ENCODE data around the gene RSAD2.
A peak's percentile ranks its signal among the peaks of the same experiment; 100 is the strongest.

Gene RSAD2

GRCh38 chr2:6866982-6867381 is 10.6 kb upstream of the RSAD2 start:
- peak overlapping the region; percentile 95 to 99 for H3K4me3 Mint-ChIP-seq

DNA sequence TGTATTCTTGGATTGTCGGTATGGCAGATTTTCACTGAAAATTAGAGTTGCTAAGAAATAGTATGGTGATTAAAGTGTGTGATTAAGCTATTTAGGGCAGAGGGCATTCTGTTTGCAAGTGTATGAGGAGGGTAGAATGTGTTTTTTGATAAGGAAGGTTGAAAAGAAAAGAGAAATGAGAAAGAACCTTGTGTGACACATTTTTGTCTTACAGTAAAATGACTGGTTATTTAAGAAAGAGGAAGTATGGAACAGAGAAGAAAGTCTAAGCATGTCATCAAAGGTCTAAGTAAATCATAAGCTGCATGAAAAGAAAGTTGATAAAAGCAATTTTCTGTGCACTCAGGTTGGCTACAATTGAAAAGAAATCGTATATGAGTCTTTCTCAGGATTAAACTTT is 5.2 kb upstream of the RSAD2 start:
- ATAC-seq (replicated peaks) (no peak), DNase-seq (no peak)
- peaks cover 0 to 7% of the 10 kb centered on the region in 2 donors for H3K4me1 Mint-ChIP-seq (ENCODE audit: low read depth in 2 of 2)
- no peak overlapping the region for H3K27ac Mint-ChIP-seq
- no peaks in the 10 kb centered on the region for H3K36me3 Mint-ChIP-seq (ENCODE audit: insufficient read depth)
- no peaks in the 10 kb centered on the region for H3K27me3 Mint-ChIP-seq
- H3K4me3 Mint-ChIP-seq, result no peak overlapping the region
- peaks cover 3 to 7% of the 10 kb centered on the region in 2 donors for H3K9me3 Mint-ChIP-seq

More at GRCh38 chr2:6866982-6867381, 10.6 kb upstream of the RSAD2 start:
- Mint-ChIP-seq H3K36me3 (ENCODE audit: insufficient read depth) (peaks cover 10% of the 10 kb centered on the region), H3K9me3 (no peaks in the 10 kb centered on the region), H3K4me1 (ENCODE audit: low read depth in 2 of 2) (peaks cover 10 to 19% of the 10 kb centered on the region in 2 donors), H3K27me3 (no peaks in the 10 kb centered on the region), H3K27ac (peak overlapping the region; percentile 92 to 95)
- no peak for ATAC-seq (replicated peaks)
- DNase-seq, result no peak

DNA sequence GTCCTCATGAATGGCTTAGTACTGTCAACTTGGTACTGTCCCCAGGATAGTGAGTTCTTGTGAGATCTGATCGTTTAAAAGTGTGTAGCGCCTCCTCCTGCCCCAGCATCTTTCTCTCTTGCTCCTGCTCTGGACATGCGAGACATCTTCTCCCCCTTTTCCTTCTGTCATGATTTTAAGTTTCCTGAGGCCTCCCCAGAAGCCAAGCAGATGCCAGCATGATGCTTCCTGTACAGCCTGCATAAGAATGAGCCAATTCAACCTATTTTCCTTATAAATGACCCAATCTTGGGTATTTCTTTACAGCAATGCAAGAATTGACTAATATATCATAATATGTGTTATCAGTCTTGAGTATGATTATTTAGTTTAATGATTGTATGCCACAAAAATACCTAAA is 3.5 kb upstream of the RSAD2 start:
- Mint-ChIP-seq H3K27ac (no peak overlapping the region), H3K4me3 (no peak overlapping the region), H3K9me3 (peaks cover 3 to 7% of the 10 kb centered on the region in 2 donors), H3K4me1 (ENCODE audit: low read depth in 2 of 2) (peaks cover 11 to 23% of the 10 kb centered on the region in 2 donors), H3K36me3 (ENCODE audit: insufficient read depth) (no peaks in the 10 kb centered on the region), H3K27me3 (no peaks in the 10 kb centered on the region)
- DNase-seq (no peak), ATAC-seq (replicated peaks) (no peak)

DNA sequence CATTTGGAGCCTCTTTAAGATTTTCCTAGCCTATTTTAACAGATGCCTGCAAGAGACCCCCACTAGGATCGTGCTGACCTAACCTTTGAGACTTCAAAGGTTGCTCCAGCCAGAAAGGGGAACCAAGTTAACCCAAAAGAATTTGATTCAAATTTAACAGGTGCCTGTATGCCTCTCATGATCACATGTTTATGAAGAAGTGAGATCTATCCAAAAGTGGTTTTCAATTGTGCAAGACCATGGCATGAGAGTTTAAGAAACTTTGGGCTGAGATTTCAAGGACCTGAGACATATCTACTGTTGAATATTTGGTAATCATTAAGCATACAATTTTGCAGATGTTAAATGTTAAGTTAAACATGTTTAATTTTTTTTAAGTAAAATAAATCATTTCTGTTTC is 1.3 kb upstream of the RSAD2 start:
- H3K27me3 Mint-ChIP-seq, result no peaks in the 10 kb centered on the region
- H3K36me3 Mint-ChIP-seq (ENCODE audit: insufficient read depth), result no peaks in the 10 kb centered on the region
- ATAC-seq (replicated peaks), result no peak
- no peak overlapping the region for H3K4me3 Mint-ChIP-seq
- H3K9me3 Mint-ChIP-seq, result peaks cover 3 to 7% of the 10 kb centered on the region in 2 donors
- no peak for DNase-seq
- H3K4me1 Mint-ChIP-seq (ENCODE audit: low read depth in 2 of 2), result peaks cover 25 to 42% of the 10 kb centered on the region in 2 donors
- peak overlapping the region in 1 of 2 donors; percentile 90 for H3K27ac Mint-ChIP-seq

DNA sequence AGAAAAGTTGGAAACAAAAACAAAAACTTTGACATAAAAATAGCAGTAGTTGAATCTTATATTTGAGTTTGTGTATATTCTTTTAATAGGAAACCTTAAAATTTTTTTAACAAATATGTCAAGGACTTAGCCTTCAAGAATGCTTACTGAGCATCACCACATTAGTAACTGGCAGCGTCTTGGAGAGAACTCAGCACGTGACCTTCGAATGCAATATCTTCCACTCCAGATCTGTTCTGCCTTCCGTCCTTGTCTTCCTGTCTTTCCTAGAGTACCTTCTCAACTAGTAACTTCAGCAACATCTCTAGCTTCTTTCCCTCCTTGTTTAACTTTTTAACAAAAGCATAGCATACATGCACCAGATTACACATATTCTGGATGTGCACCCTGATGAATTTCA is 972 bp downstream of the RSAD2 start:
- H3K36me3 Mint-ChIP-seq (ENCODE audit: insufficient read depth), result no peaks in the 10 kb centered on the region
- H3K27ac Mint-ChIP-seq, result peak overlapping the region in 1 of 2 donors; percentile 88
- H3K4me3 Mint-ChIP-seq, result peak overlapping the region; percentile 51 to 90
- H3K4me1 Mint-ChIP-seq (ENCODE audit: low read depth in 2 of 2), result peaks cover 25 to 42% of the 10 kb centered on the region in 2 donors
- no peak for DNase-seq
- no peak for ATAC-seq (replicated peaks)
- no peaks in the 10 kb centered on the region for H3K27me3 Mint-ChIP-seq
- peaks cover 3 to 7% of the 10 kb centered on the region in 2 donors for H3K9me3 Mint-ChIP-seq

DNA sequence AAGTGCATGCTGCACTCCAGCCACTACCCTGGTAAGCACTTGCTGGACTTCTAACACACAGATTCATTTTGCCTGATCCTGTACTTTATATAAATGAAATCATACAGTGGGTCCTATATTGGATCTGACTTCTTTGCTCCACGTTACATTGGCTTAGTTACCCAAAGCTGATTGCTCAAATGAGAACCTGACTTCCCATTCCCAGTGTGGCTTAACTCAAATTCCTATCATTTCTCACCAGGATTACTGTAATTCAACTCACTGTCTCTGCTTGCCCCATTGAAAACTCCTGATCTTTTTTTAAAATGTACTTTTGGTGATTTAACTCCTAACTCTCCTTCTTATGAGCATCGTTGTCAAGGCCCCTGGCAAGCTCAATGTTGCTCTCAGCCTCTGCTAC is 1.4 kb downstream of the RSAD2 start:
- Mint-ChIP-seq H3K27me3 (peaks cover 0 to 4% of the 10 kb centered on the region in 2 donors), H3K9me3 (peaks cover under 1 to 4% of the 10 kb centered on the region in 2 donors), H3K4me1 (ENCODE audit: low read depth in 2 of 2) (peaks cover 25 to 42% of the 10 kb centered on the region in 2 donors), H3K27ac (peak overlapping the region; percentile 49 to 88), H3K36me3 (ENCODE audit: insufficient read depth) (no peaks in the 10 kb centered on the region), H3K4me3 (peak overlapping the region; percentile 51 to 72)
- ATAC-seq (replicated peaks) (no peak), DNase-seq (no peak)

DNA sequence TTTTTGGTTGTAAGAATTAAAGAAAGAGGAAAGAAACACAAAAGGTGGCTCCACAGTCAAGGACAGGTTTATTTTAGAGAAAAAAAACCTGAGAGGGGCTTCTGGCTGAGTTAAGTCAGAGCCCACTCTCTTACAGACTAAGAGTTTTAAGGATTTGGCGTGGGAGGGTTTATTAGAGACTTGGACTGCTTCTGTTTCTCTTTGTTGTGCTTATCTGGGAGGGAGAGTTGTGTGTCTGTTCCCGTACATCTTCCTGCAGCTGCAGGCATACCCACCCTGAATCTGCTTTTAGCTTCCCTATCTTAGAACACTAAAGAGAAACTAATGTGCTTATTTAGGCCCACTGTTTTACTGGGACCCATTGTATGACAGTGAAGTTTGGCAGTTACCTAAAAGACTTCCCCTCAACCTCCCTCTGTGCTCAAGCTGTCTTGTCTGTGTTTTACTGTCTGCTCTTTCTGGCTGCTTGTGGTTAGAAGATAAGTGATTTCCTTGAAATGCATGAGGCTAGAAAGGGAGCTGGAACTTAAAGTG is 2.7 kb downstream of the RSAD2 start:
- H3K27ac Mint-ChIP-seq, result peak overlapping the region in 1 of 2 donors; percentile 76
- H3K4me3 Mint-ChIP-seq, result peak overlapping the region; percentile 12 to 61
- H3K4me1 Mint-ChIP-seq (ENCODE audit: low read depth in 2 of 2), result peaks cover 25 to 42% of the 10 kb centered on the region in 2 donors
- H3K36me3 Mint-ChIP-seq (ENCODE audit: insufficient read depth), result no peaks in the 10 kb centered on the region
- DNase-seq (peak in 1 of 3 experiments; percentile 4), ATAC-seq (replicated peaks) (peak; percentile 40)
- H3K9me3 Mint-ChIP-seq, result no peaks in the 10 kb centered on the region
- H3K27me3 Mint-ChIP-seq, result peaks cover 0 to 9% of the 10 kb centered on the region in 2 donors

GRCh38 chr2:6881046-6881445 is 3.5 kb downstream of the RSAD2 start:
- H3K4me1 Mint-ChIP-seq (ENCODE audit: low read depth in 2 of 2), result peaks cover 25 to 42% of the 10 kb centered on the region in 2 donors
- no peak overlapping the region for H3K4me3 Mint-ChIP-seq
- ATAC-seq (replicated peaks), result no peak
- H3K9me3 Mint-ChIP-seq, result no peaks in the 10 kb centered on the region
- DNase-seq, result no peak
- H3K27ac Mint-ChIP-seq, result peak overlapping the region in 1 of 2 donors; percentile 76
- peaks cover 0 to 9% of the 10 kb centered on the region in 2 donors for H3K27me3 Mint-ChIP-seq
- H3K36me3 Mint-ChIP-seq (ENCODE audit: insufficient read depth), result no peaks in the 10 kb centered on the region

DNA sequence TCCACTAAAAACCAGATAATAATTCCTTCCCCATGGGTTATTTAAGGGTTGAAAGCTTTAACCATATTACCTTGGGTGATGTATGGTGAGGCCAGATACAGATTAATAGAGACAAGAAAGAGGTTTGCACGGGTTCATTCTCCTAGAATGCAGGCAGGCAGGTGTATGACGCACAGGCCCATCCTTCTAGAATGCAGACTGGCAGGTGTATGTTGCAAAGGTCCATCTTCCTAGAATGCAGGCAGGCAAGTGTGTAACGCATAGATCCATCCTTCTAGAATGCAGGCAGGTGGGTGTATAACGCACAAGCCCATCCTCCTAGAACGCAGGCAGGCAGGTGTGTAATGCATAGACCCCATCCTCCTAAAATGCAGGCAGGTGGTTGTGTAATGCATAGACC is 3.9 kb downstream of the RSAD2 start:
- Mint-ChIP-seq H3K9me3 (no peaks in the 10 kb centered on the region), H3K4me1 (ENCODE audit: low read depth in 2 of 2) (peaks cover 25 to 42% of the 10 kb centered on the region in 2 donors)

DNA sequence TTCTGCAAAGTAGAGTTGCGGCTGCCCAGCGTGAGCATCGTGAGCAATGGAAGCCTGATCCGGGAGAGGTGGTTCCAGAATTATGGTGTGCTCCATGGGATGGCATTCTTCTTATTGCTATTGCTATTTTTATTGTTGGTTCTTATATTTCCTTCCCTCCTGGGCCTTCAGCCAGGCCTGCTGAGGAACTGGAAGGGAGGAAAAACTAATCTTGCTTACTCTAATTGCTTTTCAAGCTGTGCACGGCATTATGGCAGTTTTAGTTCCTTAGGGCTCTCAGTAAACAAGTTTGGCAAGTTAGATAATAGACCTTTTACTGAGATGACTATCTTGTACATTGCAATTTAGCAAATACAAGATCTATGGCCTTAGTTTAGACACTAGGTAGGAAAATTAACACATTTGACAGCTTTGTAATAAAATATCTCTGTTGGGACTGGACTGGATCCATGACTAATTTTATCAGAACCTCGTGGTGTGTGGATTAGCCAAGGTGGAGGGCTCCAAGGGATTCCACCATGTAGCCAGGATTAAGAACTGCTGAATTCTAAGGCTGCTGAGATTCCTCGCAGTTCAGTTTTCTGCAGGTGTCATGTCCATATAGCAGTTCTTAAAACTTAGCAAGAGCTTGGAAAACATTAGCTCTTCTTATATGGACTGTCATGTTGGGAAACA is 6.0 kb downstream of the RSAD2 start:
- Mint-ChIP-seq H3K4me1 (ENCODE audit: low read depth in 2 of 2) (peaks cover 18 to 24% of the 10 kb centered on the region in 2 donors), H3K36me3 (ENCODE audit: insufficient read depth) (no peaks in the 10 kb centered on the region), H3K4me3 (no peak overlapping the region), H3K27ac (no peak overlapping the region), H3K9me3 (no peaks in the 10 kb centered on the region), H3K27me3 (peaks cover 0 to 9% of the 10 kb centered on the region in 2 donors)
- DNase-seq, result no peak
- ATAC-seq (replicated peaks), result no peak

More for the DNA sequence above, 3.9 kb downstream of the RSAD2 start:
- Mint-ChIP-seq H3K36me3 (ENCODE audit: insufficient read depth) (no peaks in the 10 kb centered on the region), H3K4me3 (no peak overlapping the region), H3K27me3 (peaks cover 0 to 9% of the 10 kb centered on the region in 2 donors), H3K27ac (peak overlapping the region in 1 of 2 donors; percentile 76)
- ATAC-seq (replicated peaks), result no peak
- DNase-seq, result no peak

- Mint-ChIP-seq H3K27me3 (peaks cover 0 to 9% of the 10 kb centered on the region in 2 donors), H3K4me3 (no peak overlapping the region), H3K9me3 (no peaks in the 10 kb centered on the region), H3K27ac (no peak overlapping the region), H3K4me1 (ENCODE audit: low read depth in 2 of 2) (peaks cover 4 to 7% of the 10 kb centered on the region in 2 donors), H3K36me3 (ENCODE audit: insufficient read depth) (no peaks in the 10 kb centered on the region)
- DNase-seq, result no peak
- ATAC-seq (replicated peaks), result no peak
Observed at GRCh38 chr2:6885551-6885950, 8.0 kb downstream of the RSAD2 start.

- Mint-ChIP-seq H3K27ac (no peak overlapping the region), H3K36me3 (ENCODE audit: insufficient read depth) (no peaks in the 10 kb centered on the region), H3K4me1 (ENCODE audit: low read depth in 2 of 2) (peaks cover 2% of the 10 kb centered on the region in 2 donors), H3K9me3 (no peaks in the 10 kb centered on the region), H3K4me3 (no peak overlapping the region), H3K27me3 (peaks cover 0 to 9% of the 10 kb centered on the region in 2 donors)
- DNase-seq (no peak), ATAC-seq (replicated peaks) (no peak)
Observed at GRCh38 chr2:6885968-6886367, 8.4 kb downstream of the RSAD2 start.

DNA sequence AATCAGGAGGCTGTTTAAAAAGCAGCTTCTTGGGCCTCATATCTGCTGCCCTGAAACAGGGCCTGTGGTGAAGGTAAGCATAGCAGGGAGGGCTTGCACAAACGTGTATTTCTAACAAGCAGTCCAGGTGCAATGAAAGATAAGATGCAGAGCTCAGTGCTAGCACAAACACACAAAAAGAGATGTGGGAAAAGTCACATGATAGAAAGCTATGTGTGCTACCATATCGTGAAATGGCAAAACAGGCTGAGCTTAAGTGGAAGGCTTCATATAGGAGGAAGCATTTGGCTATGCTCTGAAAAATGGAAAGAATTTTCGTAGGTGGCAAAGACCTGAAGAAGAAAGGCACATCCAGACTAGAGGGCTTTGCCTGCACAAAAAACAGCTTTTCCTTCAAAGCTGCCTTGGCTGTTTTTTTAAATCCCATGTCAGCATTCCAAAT is 10.2 kb downstream of the RSAD2 start:
- Mint-ChIP-seq H3K9me3 (no peaks in the 10 kb centered on the region), H3K4me1 (ENCODE audit: low read depth in 2 of 2) (no peaks in the 10 kb centered on the region), H3K36me3 (ENCODE audit: insufficient read depth) (no peaks in the 10 kb centered on the region), H3K27me3 (peaks cover 0 to 9% of the 10 kb centered on the region in 2 donors), H3K4me3 (no peak overlapping the region), H3K27ac (no peak overlapping the region)
- ATAC-seq (replicated peaks), result no peak
- DNase-seq, result no peak

GRCh38 chr2:6888724-6889123 is 11.1 kb downstream of the RSAD2 start:
- Mint-ChIP-seq H3K4me3 (no peak overlapping the region), H3K27me3 (peaks cover 0 to 8% of the 10 kb centered on the region in 2 donors), H3K36me3 (ENCODE audit: insufficient read depth) (no peaks in the 10 kb centered on the region), H3K4me1 (ENCODE audit: low read depth in 2 of 2) (no peaks in the 10 kb centered on the region), H3K9me3 (no peaks in the 10 kb centered on the region), H3K27ac (no peak overlapping the region)
- no peak for ATAC-seq (replicated peaks)
- no peak for DNase-seq

All from effector memory CD8-positive, alpha-beta T cell (primary cell).